GM20431 (cell line): ENCODE measurements around the gene CAV1.
"Not testable (repeated sequence)": the region's sequence is repeated elsewhere in the genome, so short reads cannot be mapped to it uniquely, and the experiment has no call there.

Experiments used
- in situ Hi-C: fragments of 300-500 bp; cut with MseI, MboI; formaldehyde crosslinking; loops from one replicate; pipeline ENCODE4 v1.15.0; 2020; ENCODE audit warnings: low sequenced_read_pairs; ENCODE audit not compliant: unreplicated experiment

Gene CAV1, protein sequence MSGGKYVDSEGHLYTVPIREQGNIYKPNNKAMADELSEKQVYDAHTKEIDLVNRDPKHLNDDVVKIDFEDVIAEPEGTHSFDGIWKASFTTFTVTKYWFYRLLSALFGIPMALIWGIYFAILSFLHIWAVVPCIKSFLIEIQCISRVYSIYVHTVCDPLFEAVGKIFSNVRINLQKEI

DNA sequence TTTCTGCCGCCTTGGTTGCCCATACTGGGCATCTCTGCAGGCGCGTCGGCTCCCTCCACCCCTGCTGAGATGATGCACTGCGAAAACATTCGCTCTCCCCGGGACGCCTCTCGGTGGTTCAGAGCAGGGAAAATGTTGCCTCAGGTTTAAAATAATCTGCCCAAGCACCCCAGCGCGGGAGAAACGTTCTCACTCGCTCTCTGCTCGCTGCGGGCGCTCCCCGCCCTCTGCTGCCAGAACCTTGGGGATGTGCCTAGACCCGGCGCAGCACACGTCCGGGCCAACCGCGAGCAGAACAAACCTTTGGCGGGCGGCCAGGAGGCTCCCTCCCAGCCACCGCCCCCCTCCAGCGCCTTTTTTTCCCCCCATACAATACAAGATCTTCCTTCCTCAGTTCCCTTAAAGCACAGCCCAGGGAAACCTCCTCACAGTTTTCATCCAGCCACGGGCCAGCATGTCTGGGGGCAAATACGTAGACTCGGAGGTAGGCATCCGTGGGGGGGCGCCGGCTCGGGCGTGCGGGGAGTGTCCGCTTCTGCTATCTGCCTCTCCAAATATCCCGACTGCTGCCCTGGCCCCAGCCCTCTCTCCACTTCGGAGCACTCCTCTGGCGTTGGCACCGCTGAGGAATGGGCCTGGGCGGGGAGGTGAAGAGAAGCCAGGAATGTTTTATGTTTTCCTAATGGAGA, at the start of gene CAV1:
TSS of gene CAV1 (plus strand) at position 428 of the 689 bp plus-strand sequence. CDS start at position 455, 27 bp downstream.
- in situ Hi-C loops: no loop called here

DNA sequence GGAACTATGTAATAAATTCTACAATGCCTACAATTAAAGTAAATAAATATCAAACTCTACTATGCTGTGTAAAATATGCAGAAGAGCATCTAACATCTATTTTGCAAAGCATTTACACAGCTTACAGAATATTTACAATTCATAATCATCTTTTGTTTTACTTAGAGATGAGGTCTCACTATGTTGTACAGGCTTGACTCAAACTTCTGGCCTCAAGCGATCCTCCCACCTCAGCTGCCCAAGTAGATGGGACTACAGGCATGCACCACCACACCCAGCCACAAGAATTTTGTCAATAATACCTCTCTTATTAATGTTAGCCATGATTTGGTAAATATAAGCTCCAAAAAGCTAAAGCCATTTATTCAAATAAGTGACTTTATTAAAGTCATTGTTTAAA, 47.2 kb upstream of the CAV1 start:
- in situ Hi-C loops: no loop called here

DNA sequence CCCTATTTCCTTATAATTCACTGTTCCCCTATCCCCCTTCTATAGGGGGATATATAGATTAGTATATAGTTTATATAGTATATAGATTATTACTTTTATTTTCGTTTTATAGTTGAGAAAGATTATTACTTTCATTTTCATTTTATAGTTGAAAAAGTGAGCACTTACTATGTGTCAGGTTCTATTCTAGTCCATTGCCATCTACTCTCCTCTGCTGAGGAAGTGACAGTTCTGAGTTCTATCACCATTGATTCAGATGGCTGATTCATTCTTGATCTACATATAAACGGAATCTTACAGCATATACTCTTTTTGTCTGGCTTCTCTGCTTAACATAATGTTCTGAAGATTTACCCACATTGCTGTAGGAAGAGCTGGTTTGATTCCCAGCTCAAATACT, 46.0 kb upstream of the CAV1 start:
- in situ Hi-C loops: no loop called here

DNA sequence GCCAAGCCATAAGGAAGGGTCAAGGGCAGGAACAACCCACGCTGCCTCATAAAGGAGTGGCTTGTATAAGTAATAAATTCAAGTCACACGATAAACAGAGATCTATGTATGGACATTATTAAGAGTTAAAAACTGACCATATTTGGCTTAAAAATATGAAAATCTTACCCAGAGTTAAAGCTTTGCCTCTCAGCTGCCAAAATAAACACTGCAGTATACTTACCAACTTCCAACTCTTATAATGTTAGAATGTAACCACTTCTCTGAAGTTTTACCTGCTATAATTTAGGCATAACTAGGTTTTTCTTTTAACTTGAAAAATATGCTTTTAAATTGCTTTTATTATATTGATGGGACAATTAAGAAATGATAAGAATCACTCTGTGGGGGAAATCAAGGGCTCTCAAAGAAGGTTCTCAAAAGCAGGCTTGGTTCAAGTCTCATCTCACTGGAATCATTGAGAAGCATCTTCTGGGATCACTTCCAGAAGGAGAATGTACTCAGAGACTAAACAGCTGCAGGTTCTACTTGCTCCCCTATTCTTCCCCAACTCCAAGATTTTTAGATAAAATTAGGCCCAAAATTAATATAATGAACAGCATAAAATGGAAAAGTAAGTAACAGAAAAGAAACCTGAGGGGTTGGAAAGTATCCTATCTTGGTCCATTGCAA, 41.4 kb upstream of the CAV1 start:
- in situ Hi-C loops: no loop called here

DNA sequence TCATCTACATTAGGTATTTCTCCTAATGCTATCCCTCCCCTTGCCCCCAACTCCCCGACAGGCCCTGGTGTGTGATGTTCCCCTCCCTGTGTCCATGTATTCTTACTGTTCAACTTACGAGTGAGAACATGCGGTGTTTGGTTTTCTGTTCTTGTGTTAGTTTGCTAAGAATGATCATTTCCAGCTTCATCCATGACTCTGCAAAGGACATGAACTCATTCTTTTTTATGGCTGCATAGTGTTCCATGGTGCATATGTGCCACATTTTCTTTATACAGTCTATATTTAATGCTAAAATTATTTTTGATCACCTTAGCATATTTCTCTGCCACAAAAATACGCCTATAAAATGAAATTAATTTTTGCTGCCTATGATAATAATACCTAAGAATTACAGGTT, 40.4 kb upstream of the CAV1 start:
- in situ Hi-C loops: not testable (repeated sequence)

DNA sequence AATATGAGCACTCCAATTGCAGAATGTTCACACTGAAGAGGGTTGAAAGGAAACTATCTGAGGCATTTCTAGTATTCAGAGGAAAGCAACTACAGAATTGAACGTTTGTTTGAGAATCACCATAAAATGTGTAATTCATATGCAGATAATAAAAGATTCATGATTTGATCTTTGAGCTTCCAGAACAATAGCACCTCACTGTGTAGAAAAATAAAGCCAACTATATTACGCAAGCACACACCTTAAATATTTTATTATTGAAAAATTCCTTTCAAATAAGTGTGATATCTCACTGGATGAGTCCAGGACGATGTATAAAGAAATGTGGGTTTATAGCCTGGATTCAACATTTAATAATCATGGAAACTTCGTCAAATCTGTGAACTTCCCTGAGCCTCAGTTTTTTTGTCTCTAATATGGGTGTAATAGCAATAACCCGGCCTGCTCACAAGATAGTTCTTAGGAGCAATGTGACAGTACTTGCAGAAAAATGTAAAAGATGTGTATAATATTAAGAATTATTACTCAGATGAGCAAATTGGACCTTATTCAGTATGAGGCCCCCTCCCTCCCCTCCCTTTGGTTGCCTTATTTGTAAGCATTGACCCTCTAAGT, 36.8 kb upstream of the CAV1 start:
- in situ Hi-C loops: no loop called here

DNA sequence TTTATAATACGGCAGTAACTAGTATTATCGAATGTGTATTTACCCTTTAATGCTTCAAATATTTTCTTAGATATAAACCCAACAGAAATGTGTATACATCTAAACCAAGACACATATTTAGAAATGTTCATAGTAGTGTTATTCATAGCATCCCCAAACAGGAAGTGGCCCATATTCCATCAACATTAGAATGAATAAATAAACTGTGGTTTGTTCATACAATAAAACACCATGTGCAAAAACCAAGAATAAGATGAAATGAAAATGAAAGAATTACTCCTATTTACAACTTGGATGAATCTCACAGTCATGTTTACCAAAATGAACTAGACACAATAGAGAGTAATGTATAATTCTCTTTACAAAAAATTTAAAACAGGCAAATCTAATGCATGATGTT, 34.5 kb upstream of the CAV1 start:
- in situ Hi-C loops: no loop called here

DNA sequence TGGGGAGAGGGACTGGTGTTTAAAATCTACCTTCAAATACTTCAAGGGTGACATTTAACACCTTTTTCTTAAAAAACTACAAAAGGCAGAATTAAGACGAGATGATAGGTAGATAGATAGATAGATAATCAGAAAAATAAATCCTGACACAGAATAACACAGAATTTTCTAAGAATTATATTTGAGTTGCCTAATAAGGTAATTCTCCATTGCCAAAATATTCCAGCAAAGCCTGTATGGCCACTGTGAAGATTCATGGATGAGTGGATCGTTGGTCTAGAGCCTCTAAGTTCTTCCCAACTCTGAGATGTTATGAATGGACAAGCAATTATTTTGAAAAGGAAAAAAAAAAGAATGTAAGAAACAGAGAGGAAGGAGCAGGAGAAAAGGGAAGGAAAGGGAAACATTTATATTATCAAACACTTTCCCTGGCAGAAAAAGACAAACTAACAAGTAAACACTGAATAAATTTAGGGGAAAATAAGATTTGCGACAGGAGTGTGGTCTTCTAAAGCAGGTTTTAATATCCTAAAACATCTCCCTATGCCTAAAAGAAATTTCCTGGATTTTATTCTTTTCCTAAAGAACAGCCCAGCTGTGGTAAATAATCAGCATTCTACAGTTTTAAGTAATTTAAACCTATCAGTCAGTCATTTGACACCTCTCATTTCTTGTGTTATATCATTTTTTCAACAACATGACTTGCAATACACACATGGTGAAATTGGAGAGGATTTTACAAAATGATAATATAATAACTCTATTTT, 32.8 kb upstream of the CAV1 start:
- in situ Hi-C loops: no loop called here

DNA sequence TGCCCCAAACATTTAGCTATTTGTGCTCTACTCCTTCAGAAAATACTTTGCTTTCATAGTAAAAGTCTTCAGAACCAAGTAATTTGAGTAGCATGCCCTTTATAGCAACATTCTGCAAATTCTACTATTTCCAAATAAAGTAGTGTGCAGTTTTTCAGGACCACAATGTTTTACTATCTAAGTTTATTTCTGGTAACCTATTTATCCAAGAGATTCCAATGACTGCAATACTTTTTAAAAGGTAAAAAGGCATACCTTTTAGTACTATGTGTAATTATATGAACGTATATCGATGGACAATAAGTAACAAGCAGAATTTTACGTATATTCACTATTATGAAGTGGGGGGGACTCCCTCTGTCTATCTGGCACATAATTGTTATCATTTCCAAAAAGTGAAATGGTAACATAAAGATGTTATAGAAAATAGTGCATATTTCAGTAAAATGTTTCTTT, 32.2 kb upstream of the CAV1 start:
- in situ Hi-C loops: no loop called here

DNA sequence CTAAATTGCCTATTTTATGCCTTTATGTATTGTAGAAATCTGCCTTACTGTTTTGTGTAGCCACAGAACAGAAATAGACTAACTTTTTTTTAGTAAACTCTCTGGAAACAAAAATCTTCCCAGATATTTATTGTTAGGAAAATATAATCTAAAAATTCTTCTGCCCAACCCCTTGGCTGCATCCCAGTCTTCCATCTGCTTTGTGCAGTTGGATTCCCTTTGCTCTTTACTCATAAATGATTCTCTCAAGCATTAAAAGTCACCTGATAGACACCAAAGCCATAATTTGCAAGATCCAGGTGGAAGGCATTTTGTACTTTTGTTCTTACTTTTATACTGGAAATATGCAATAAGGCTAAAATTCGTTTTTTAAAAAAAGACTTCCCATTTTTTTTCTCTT, 31.4 kb upstream of the CAV1 start:
- in situ Hi-C loops: no loop called here

DNA sequence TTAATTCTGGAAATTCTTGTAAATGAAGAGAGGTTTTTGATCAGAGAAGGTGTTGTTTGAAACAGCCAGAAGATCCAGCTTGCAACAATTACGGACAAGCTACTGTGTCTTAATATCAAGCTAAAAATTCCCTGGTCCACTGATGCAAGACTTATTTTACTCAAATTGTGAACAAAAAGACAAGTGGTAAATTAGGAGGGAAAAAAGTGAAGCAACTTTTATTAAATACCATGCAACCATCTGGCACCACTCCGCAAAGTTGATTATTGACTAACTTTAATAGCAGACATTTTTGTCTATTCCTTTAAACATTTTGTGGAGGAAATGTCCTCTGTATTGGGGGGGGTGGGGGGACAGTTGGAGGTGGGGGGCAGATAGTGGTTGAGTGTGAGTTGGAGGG, 30.4 kb upstream of the CAV1 start:
- in situ Hi-C loops: no loop called here

DNA sequence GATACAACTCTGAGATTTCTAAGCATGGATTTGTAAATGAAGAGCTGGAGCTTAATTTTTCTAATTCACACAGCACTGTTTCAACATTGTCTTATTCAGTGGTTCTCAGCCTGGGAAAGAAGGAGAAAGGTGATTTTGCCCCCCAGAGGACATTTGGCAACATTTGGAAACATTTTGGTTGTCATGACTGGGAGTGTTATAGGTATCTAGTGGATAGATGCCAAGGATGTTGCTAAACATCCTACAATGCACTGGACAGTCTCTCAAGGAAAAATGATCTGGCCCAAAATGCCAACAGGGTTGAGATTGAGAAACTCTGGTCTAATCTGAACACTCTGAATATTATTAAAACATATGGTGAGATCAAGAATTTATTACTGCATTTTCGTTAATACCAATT, 29.1 kb upstream of the CAV1 start:
- in situ Hi-C loops: no loop called here

DNA sequence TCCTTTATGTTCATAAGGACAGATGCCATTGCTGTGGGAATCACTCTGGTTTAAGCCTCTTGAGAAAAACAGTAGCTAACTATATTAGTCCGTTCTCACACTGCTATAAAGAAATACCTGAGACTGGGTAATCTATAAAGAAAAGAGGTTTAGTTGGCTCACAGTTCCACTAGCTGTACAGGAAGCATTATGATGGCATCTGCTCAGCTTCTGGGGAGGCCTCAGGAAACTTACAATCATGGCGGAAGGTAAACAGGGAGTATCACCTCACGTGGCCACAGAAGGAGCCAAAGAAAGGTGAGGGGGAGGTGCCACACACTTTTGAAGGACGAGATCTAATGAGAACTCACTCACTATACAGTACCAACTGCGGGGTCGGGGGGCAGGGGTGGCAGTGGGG, 28.2 kb upstream of the CAV1 start:
- in situ Hi-C loops: no loop called here

DNA sequence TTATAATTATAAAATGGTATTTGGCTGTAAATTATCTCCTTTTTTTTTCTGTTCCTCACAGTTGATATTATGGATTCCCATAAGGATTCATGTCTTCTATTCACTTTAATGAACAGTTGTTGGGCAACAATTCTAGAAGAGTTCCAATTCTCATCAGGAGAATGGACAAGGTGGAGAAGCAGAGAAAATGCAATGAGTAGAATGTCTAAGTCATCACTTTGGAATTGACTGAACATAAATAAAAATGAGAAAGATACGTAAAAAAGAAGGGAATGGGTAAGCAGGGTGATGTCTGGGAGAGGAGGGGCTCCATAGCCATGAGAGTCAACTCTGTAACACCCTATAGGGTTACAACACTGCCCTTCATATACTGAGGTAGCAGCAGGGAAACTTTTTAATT, 27.1 kb upstream of the CAV1 start:
- in situ Hi-C loops: no loop called here

DNA sequence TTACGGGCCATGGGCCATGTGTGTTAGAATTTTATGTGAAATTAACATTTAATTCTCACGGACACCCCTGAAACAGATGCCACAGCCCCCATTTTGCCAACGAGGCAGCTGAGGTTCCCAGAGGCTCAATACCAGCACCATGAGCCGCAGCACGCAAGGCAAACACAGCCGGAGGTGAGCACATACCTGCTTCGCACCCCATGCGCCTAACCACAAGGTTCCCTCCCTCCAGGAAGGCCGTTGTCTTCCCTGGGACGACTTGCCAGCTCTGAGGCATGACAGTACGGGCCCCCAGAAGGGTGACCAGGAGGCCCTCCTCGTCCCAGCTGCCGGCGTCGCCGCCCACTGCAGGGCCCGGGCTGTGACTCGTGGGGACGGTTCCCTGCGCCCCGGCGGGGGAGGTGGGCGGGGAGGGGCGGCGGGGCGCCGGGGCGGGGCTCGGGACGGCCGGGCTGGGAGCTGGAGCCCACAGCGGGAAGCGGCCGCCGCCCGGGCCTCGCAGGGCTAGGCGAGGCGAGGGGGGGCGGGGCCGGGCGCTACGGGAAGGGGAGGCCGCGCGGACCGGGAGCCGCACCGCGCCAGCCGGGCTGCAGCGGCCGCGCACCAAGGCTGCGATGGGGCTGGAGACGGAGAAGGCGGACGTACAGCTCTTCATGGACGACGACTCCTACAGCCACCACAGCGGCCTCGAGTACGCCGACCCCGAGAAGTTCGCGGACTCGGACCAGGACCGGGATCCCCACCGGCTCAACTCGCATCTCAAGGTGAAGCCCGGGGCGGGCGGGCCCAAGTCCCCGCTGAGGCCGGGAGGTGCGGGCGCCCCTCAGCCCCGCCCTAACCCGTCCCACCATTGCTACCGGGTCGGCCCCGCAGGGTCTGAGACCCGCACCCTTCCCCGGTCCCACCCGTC, 25.4 kb upstream of the CAV1 start, which contains the start of gene CAV2:
TSS of gene CAV2 (plus strand) at position 571 of the 910 bp plus-strand sequence. CDS start at position 615, 44 bp downstream.
- in situ Hi-C loops: no loop called here

DNA sequence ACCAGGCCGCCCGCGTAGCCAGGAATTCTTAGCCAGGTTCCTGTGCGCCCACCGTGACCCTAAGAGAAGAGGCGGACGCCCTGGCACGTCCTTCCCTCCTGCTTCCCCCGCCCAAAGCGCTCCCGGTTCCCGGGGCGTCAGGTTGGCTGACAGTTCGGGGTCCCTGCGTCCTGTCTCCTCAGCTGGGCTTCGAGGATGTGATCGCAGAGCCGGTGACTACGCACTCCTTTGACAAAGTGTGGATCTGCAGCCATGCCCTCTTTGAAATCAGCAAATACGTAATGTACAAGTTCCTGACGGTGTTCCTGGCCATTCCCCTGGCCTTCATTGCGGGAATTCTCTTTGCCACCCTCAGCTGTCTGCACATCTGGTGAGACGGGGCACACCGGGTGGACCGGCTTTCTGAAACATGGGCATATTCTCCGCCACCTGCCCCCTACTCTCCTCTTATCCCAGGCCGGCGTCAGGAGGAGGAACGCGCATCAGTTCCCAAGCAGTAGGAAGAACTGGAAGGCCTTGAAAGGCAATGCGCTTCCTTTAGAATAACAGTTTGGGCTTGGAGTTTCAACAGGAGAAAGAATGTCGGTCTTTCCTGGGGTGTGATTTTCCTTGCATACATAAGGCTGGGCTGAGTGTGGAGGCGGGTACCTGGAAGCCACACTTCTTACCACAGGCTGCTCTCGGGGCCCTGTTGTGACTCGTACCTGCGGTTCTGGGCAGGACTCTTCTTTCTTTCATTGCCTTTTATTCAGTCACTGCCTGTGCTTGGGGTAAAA, 24.6 kb upstream of the CAV1 start:
- in situ Hi-C loops: no loop called here

DNA sequence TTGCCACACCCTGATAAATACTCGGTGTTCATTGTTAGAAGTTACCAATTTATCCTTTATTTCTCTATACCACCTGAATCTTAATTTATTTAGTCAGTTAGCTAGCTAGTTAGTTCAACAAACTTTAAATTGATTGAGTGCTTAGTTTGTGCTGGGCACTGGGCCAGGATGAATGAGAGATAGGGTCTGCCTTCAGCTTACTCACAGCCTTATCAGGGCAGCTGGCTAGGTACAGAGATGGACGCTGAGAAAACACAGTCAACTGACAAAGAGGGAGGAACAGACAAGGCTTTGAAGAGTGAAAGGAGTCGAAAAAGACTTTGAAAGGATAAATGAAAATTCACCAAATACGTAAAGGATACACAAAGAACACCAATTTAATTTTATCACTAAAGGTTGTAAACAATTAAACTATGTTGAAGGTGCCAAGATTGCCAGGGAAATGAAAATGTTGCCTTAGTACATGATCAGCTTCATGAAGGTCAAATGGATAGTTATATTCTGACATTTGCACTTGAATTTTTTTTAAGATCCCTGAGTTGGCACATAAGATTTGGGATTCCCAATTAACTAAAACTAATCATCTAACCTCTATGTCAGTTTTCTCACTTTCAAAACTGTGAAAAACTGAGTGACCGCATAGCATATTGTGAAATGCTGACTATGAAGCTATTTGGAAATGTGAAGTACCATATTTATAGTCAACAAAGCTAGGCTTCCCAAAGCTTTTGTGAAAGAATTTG, 23.2 kb upstream of the CAV1 start:
- in situ Hi-C loops: no loop called here
